Esophagus muscularis mucosa (tissue), 4 donors: Measurements from ENCODE around the gene RASL10A. TPM values are rescaled to one million over a fixed set of nuclear protein-coding genes. Genes with fewer than 3 reads are reported as not detected.

Source experiments
- DNase-seq: peaks from one replicate; pipeline ENCODE4 v3.0.0-alpha.2; 2017; ENCODE audit errors: extremely low spot score
- H3K27ac ChIP-seq, 4 donors: fragments of 200-600 bp; sonication (generic); replicated peaks in 1 of 4; 1 replicate in 3 of 4; 2 replicates in 1 of 4; pipeline ENCODE4 v1.5.1; 2016 to 2019; ENCODE audit warnings: mild to moderate bottlenecking in 1 of 4
- H3K27me3 ChIP-seq, 4 donors: fragments of 200-600 bp; sonication (generic); one replicate each; pipeline versions ENCODE4 v1.5.1 to v1.6.0; 2016 to 2019
- H3K36me3 ChIP-seq, 4 donors: fragments of 200-600 bp; sonication (generic); one replicate each; pipeline ENCODE4 v1.5.1; 2016 to 2019
- H3K4me1 ChIP-seq, 4 donors: fragments of 200-600 bp; sonication (generic); one replicate each; pipeline ENCODE4 v1.5.1; 2016 to 2019
- H3K4me3 ChIP-seq, 4 donors: fragments of 200-600 bp; sonication (generic); 1 replicate in 2 of 4; 2 replicates in 2 of 4; pipeline ENCODE4 v1.5.1; 2016 to 2019; ENCODE audit warnings: mild to moderate bottlenecking in 4 of 4, moderate library complexity in 1 of 4
- H3K9me3 ChIP-seq, 4 donors: fragments of 200-600 bp; sonication (generic); 1 replicate in 3 of 4; 2 replicates in 1 of 4; pipeline ENCODE4 v1.5.1; 2016 to 2019
- CTCF ChIP-seq, 3 experiments: fragments of 200-600 bp in 2 of 3; fragments of 450-650 bp in 1 of 3; sonication (generic) in 2 of 3; IDR thresholded peaks; one replicate each; pipeline ENCODE4 v1.5.1; 2017 to 2019; ENCODE audit warnings: antibody characterized with exemption in 3 of 3, mild to moderate bottlenecking in 2 of 3, moderate library complexity in 1 of 3
- EP300 ChIP-seq: sonication (generic); formaldehyde crosslinking; IDR thresholded peaks from one replicate; pipeline ENCODE4 v1.6.1; 2017; ENCODE audit warnings: antibody characterized with exemption
- POLR2A ChIP-seq: fragments of 450-650 bp; IDR thresholded peaks from one replicate; pipeline ENCODE4 v1.6.1; 2017; ENCODE audit warnings: antibody characterized with exemption, moderate library complexity, mild to moderate bottlenecking, low read depth
- POLR2AphosphoS5 ChIP-seq, 2 donors: sonication (generic); formaldehyde crosslinking; IDR thresholded peaks; one replicate each; pipeline ENCODE4 v1.6.1; 2017; ENCODE audit warnings: antibody characterized with exemption in 2 of 2
- WGBS: methylation state at CpG from one replicate; pipeline ENCODE4 v1.1.5; 2018; 5-methylcytosine and 5-hydroxymethylcytosine counted together
- intact Hi-C: fragments of 100-400 bp; cut with DNase I; formaldehyde crosslinking; loops from one replicate; pipeline ENCODE4 v1.15.1; 2023
- total RNA-seq, 4 donors: library from RNA; depleted of rRNA; stranded (reverse); fragments of >200 nt; gene quantifications; one replicate each; pipeline versions ENCODE4 v1.1.0 to v1.2.1, GENCODE V29; 2016

RASL10A gene
- total RNA-seq, 4 donors from 2014 or later: 0.50 to 1.6 (median 0.84) TPM; not detected in 1

GRCh38 chr22:29292379-29292778, 23.1 kb downstream of the RASL10A start:
- H3K4me3 ChIP-seq: no peak overlapping the region
- H3K27ac ChIP-seq: no peak overlapping the region
- peaks cover 0 to 25% (median 19%) of the 10 kb centered on the region in 4 donors for H3K4me1 ChIP-seq
- DNase-seq: no peak
- no peaks in the 10 kb centered on the region for H3K27me3 ChIP-seq
- no peaks in the 10 kb centered on the region for H3K9me3 ChIP-seq
- TF ChIP-seq EP300: no peak
- no peak for TF ChIP-seq POLR2AphosphoS5 (IDR thresholded peaks at IDR 0.05)
- no peak for TF ChIP-seq POLR2A
- no peak for TF ChIP-seq CTCF (IDR thresholded peaks at IDR 0.05)
- intact Hi-C loops: no loop called here
- peaks cover 64 to 100% (median 97%) of the 10 kb centered on the region in 4 donors for H3K36me3 ChIP-seq

- no peak for DNase-seq
- Histone ChIP-seq H3K9me3 (no peaks in the 10 kb centered on the region), H3K4me1 (peaks cover 0 to 25% (median 19%) of the 10 kb centered on the region in 4 donors), H3K27ac (no peak overlapping the region), H3K36me3 (peaks cover 62 to 100% (median 96%) of the 10 kb centered on the region in 4 donors), H3K4me3 (no peak overlapping the region), H3K27me3 (no peaks in the 10 kb centered on the region)
- TF ChIP-seq POLR2A (no peak), EP300 (no peak), POLR2AphosphoS5 (IDR thresholded peaks at IDR 0.05) (no peak), CTCF (IDR thresholded peaks at IDR 0.05) (no peak)
- WGBS: 56% methylated on average over 7 of the region's 7 CpGs
- intact Hi-C loops: no loop called here
Measured at GRCh38 chr22:29291215-29291614, 24.3 kb downstream of the RASL10A start.

GRCh38 chr22:29290061-29290460, 25.4 kb downstream of the RASL10A start:
- H3K4me1 ChIP-seq: peaks cover 0 to 25% (median 19%) of the 10 kb centered on the region in 4 donors
- H3K4me3 ChIP-seq: no peak overlapping the region
- no peak for TF ChIP-seq EP300
- no peak for TF ChIP-seq POLR2AphosphoS5 (IDR thresholded peaks at IDR 0.05)
- no peak for TF ChIP-seq CTCF (IDR thresholded peaks at IDR 0.05)
- TF ChIP-seq POLR2A: no peak
- H3K27me3 ChIP-seq: no peaks in the 10 kb centered on the region
- intact Hi-C loops: no loop called here
- H3K27ac ChIP-seq: no peak overlapping the region
- peaks cover 58 to 100% (median 96%) of the 10 kb centered on the region in 4 donors for H3K36me3 ChIP-seq
- H3K9me3 ChIP-seq: no peaks in the 10 kb centered on the region
- 57% methylated on average over 5 of the region's 5 CpGs for WGBS
- DNase-seq: no peak

GRCh38 chr22:29288837-29289236, 26.7 kb downstream of the RASL10A start:
- Histone ChIP-seq H3K9me3 (no peaks in the 10 kb centered on the region), H3K27ac (no peak overlapping the region), H3K36me3 (peaks cover 61 to 100% (median 96%) of the 10 kb centered on the region in 4 donors), H3K4me3 (no peak overlapping the region), H3K4me1 (peaks cover 0 to 25% (median 19%) of the 10 kb centered on the region in 4 donors), H3K27me3 (no peaks in the 10 kb centered on the region)
- TF ChIP-seq EP300: no peak
- no peak for TF ChIP-seq CTCF (IDR thresholded peaks at IDR 0.05)
- TF ChIP-seq POLR2A: no peak
- no peak for TF ChIP-seq POLR2AphosphoS5 (IDR thresholded peaks at IDR 0.05)
- no peak for DNase-seq
- 19% methylated on average over 2 of the region's 2 CpGs for WGBS
- intact Hi-C loops: no loop called here

- no peak for TF ChIP-seq CTCF (IDR thresholded peaks at IDR 0.05)
- no peak for TF ChIP-seq EP300
- no peak for TF ChIP-seq POLR2A
- no peak for TF ChIP-seq POLR2AphosphoS5 (IDR thresholded peaks at IDR 0.05)
- 96% methylated on average over 3 of the region's 3 CpGs for WGBS
- H3K4me1 ChIP-seq: peaks cover 0 to 12% (median 8%) of the 10 kb centered on the region in 4 donors
- H3K9me3 ChIP-seq: no peaks in the 10 kb centered on the region
- intact Hi-C loops: no loop called here
- peaks cover 89 to 100% (median 98%) of the 10 kb centered on the region in 4 donors for H3K36me3 ChIP-seq
- H3K27ac ChIP-seq: no peak overlapping the region
- no peak overlapping the region for H3K4me3 ChIP-seq
- H3K27me3 ChIP-seq: no peaks in the 10 kb centered on the region
- DNase-seq: no peak
Measured at GRCh38 chr22:29284196-29284595, 31.3 kb downstream of the RASL10A start.
